Mucosa of descending colon (tissue), 3 donors: Measurements from ENCODE around the gene EIF5A. TPM values are rescaled to one million over a fixed set of nuclear protein-coding genes. Genes with fewer than 3 reads are reported as not detected.
A peak's percentile ranks its signal among the peaks of the same experiment; 100 is the strongest.

Experiments used
- ATAC-seq: fragments of 200-7000 bp; cut with Tn5 transposase; one replicate; pipeline ENCODE4 v1.9.1; 2020; ENCODE audit warnings: mild to moderate bottlenecking, moderate library complexity
- DNase-seq, 3 donors: peaks; one replicate each; pipeline ENCODE4 v3.0.0-alpha.2; 2020
- H3K36me3 ChIP-seq: fragments of 200-600 bp; one replicate; pipeline ENCODE4 v1.8.0; 2021; ENCODE audit warnings: low read depth, mild to moderate bottlenecking
- H3K4me1 ChIP-seq: fragments of 200-600 bp; one replicate; pipeline ENCODE4 v1.8.0; 2021; ENCODE audit warnings: low read depth, mild to moderate bottlenecking
- H3K4me3 ChIP-seq: fragments of 200-600 bp; one replicate; pipeline ENCODE4 v1.8.0; 2021; ENCODE audit warnings: mild to moderate bottlenecking
- H3K9me3 ChIP-seq: fragments of 200-600 bp; one replicate; pipeline ENCODE4 v1.8.0; 2021; ENCODE audit warnings: mild to moderate bottlenecking
- intact Hi-C, 2 donors: fragments of 100-400 bp; cut with DNase I in 1 of 2; cut with micrococcal nuclease in 1 of 2; formaldehyde crosslinking; loops; one replicate each; pipeline versions ENCODE4 v1.11.0 to v1.11.1; 2022; cut with DNase I, micrococcal nuclease
- long read RNA-seq, 2 donors: library from polyadenylated mRNA; unstranded; transcript quantifications; one replicate each; pipeline ENCODE4 v2.0.0, GENCODE V29; 2019 to 2021
- total RNA-seq, 3 donors: library from RNA; stranded (reverse); fragmentation: NEBNext Ultra II Directional in 2 of 3; extraction: Animal tissue kit (Norgen Biotek cat#: 25700) in 2 of 3; gene quantifications; one replicate each; pipeline versions ENCODE4 v1.2.1 to v1.2.4, GENCODE V29; 2021 to 2023
- TF ChIP-seq, protein P1 (sequence below): fragments of 200-600 bp; IDR thresholded peaks from one replicate; pipeline ENCODE4 v1.8.0; 2022; ENCODE audit warnings: antibody characterized with exemption, mild to moderate bottlenecking
- donor health status: DM: no; HTN: no; CAD: no; lungs with moderate emphysema.
- donor health status: DM: no; HTN: no; CAD: no.
- donor health status: DM: no; HTN: yes; CAD: no.

The EIF5A gene
- total RNA-seq: 100 to 1,000 TPM; 281 to 492 (median 313) TPM
- long read RNA-seq, donor 1, transcript EIF5A-201 (6 exons, 1,256 nt): minor isoform, 5 of 335 reads
- long read RNA-seq, donor 1, transcript EIF5A-205 (6 exons, 1,271 nt): minor isoform, 15 of 335 reads
- long read RNA-seq, donor 1, transcript EIF5A-202 (6 exons, 1,511 nt): major isoform, 290 of 335 reads
- long read RNA-seq, donor 1, partial matches to known transcripts: 7 of 335 reads
- long read RNA-seq, donor 1, other reads (novel, unspliced or antisense): 17 of 335 reads
- long read RNA-seq, donor 2, transcript EIF5A-202 (6 exons, 1,511 nt): major isoform, 285 of 441 reads
- long read RNA-seq, donor 2, transcript EIF5A-205 (6 exons, 1,271 nt): minor isoform, 24 of 441 reads
- long read RNA-seq, donor 2, partial matches to known transcripts: 2 of 441 reads
- long read RNA-seq, donor 2, other reads (novel, unspliced or antisense): 129 of 441 reads

GRCh38 chr17:7306911-7307685 is at the start of gene EIF5A:
TSS of gene EIF5A (plus strand) at chr17:7307628. CDS start at chr17:7309636, 2,008 bp downstream.
- TF ChIP-seq, protein P1, sequence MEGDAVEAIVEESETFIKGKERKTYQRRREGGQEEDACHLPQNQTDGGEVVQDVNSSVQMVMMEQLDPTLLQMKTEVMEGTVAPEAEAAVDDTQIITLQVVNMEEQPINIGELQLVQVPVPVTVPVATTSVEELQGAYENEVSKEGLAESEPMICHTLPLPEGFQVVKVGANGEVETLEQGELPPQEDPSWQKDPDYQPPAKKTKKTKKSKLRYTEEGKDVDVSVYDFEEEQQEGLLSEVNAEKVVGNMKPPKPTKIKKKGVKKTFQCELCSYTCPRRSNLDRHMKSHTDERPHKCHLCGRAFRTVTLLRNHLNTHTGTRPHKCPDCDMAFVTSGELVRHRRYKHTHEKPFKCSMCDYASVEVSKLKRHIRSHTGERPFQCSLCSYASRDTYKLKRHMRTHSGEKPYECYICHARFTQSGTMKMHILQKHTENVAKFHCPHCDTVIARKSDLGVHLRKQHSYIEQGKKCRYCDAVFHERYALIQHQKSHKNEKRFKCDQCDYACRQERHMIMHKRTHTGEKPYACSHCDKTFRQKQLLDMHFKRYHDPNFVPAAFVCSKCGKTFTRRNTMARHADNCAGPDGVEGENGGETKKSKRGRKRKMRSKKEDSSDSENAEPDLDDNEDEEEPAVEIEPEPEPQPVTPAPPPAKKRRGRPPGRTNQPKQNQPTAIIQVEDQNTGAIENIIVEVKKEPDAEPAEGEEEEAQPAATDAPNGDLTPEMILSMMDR: no peak
- H3K4me3 ChIP-seq: peak within 1 kb of the TSS; percentile 86
- H3K36me3 ChIP-seq: peaks cover 11% of the 10 kb centered on the region
- intact Hi-C loops: no loop called here
- no peaks in the 10 kb centered on the region for H3K9me3 ChIP-seq
- DNase-seq (peak; percentile 99 to 100 (median 100)), ATAC-seq (peak; percentile 88)
- H3K4me1 ChIP-seq: peaks cover 17% of the 10 kb centered on the region

DNA sequence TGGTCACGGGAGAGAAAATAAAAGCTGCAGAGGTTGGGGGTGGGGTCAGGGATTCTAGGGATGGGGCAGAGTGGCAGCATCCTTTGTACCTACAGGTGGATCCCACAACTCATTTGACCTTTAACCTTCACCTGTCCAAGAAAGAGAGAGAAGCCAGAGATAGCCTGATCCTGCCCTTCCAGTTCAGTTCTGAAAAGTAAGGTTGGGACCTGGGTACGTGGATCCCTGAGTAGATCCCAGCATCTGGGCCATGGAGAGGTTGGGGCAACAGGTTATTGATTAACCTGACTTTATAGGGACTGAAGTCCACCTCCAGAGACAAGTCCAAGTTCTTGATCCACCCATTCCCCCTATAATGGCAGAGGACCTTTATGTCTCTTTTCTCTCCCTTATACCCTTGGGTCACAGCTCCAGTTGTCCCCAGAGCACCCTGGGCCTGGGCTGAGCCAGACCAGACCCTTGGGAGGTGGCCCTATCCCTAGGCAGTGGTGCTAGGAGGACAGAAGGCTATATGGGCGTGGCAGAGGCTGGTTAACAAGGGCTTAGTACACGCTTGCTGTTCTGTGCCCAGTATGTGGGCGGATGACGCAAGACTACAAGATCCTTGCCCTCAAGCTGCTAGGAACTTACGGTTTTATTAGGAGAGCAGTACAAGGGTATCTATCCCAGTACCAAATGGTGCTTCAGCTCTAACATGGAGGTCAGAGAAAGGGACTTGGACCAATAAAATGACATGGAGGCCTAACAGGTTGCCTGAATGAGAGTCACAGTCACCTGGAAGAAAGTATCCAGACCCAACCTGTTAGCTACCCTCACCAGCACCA is 48.5 kb upstream of the EIF5A start:
- H3K4me3 ChIP-seq: no peak overlapping the region
- peaks cover 23% of the 10 kb centered on the region for H3K4me1 ChIP-seq
- DNase-seq: peak; percentile 83 to 89 (median 85)
- TF ChIP-seq, protein P1: no peak
- ATAC-seq: peak; percentile 50
- H3K36me3 ChIP-seq: no peaks in the 10 kb centered on the region
- H3K9me3 ChIP-seq: no peaks in the 10 kb centered on the region
- intact Hi-C loops: no loop called here

DNA sequence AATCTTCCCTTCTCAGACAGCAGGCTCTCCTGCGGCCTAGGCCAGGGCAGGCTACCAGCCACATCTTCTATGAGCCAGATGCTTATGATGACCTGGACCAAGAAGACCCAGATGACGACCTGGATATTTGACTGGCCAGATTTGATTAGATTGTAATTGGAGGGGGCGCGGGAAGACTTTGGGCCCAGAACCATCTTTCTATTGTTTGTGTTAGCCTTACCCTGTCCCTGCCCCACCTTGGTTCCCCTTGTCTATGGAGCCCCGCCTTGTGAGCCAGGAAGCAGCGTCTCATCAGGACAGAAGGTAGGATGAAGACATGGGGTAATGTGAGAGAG is 47.9 kb upstream of the EIF5A start:
- TF ChIP-seq, protein P1: no peak
- Histone ChIP-seq H3K4me1 (peaks cover 29% of the 10 kb centered on the region), H3K4me3 (no peak overlapping the region), H3K9me3 (no peaks in the 10 kb centered on the region), H3K36me3 (no peaks in the 10 kb centered on the region)
- intact Hi-C loops: no loop called here
- ATAC-seq: no peak
- peak in 2 of 3 donors; percentile 40 to 51 for DNase-seq

DNA sequence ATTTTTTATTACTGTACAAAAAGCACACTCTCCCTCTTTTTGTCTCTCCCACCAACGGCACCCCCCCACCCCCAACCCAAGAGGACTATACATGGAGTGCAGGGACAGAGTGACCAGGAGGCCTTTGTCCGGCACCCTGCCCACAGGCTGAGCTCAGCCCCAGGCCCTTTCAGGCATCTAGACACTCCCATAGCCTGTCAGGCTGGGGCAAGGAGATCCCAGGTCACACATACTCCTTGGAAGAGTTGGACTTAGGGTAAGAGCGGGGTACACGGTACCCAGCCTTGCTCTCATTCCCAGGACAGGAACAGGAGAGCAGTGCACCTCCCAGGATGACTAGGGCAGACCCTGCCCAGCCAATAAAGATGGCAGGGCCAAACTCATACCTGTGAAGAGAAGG is 47.3 kb upstream of the EIF5A start:
- peak in 1 of 3 donors; percentile 51 for DNase-seq
- intact Hi-C loops: no loop called here
- Histone ChIP-seq H3K36me3 (no peaks in the 10 kb centered on the region), H3K4me1 (peaks cover 29% of the 10 kb centered on the region), H3K9me3 (no peaks in the 10 kb centered on the region), H3K4me3 (peak overlapping the region; percentile 67)
- no peak for ATAC-seq
- TF ChIP-seq, protein P1: no peak

- TF ChIP-seq, protein P1: no peak
- H3K9me3 ChIP-seq: no peaks in the 10 kb centered on the region
- peaks cover 30% of the 10 kb centered on the region for H3K4me1 ChIP-seq
- peak overlapping the region; percentile 67 for H3K4me3 ChIP-seq
- ATAC-seq: peak; percentile 32
- H3K36me3 ChIP-seq: no peaks in the 10 kb centered on the region
- intact Hi-C loops: no loop called here
- DNase-seq: peak; percentile 84 to 88 (median 88)
These were observed 46.6 kb upstream of the EIF5A start for GRCh38 chr17:7260651-7261378.
